Measurements from ENCODE around the gene CHCT1. TPM values are rescaled to one million over a fixed set of nuclear protein-coding genes. Genes with fewer than 3 reads are reported as not detected.
"Not testable (repeated sequence)": the region's sequence is repeated elsewhere in the genome, so short reads cannot be mapped to it uniquely, and the experiment has no call there.

Gene CHCT1
- total RNA-seq: 0.26 TPM in 1 of 2 replicates, not detected in the other
- polyA plus RNA-seq: not detected in 2 replicates
- polyA plus RNA-seq (2012): not detected in 2 replicates
- not detected in 2 replicates for polyA minus RNA-seq (ENCODE audit: low replicate concordance)

DNA sequence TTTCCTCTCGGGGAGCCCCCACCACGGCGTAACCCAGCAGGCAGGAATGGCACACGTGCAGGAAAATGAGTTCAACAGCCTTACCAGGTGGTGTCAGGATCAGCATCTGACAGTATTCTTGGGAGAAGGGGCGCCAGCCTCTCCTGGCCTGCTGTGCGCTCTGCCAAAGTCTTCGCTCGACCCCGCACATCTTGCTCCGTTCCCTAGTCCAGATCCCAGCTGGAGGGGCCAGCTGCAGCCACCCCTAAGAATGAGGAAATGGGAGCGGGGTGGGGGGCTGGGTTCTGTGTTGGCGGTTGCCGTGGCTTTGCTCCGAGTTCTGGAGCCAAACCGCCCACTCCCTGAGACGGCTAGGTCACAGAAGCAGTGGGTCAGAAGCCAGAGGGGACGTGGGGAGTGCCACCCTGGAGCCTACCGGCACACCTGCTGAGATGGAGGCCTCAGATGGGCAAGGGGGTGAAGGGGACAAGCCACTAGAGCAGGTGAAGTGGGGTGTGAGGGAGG, at the start of gene CHCT1:
CHCT1 (plus strand) TSS at position 328 of the 504 bp plus-strand sequence; CDS start at position 432, 104 bp downstream.
- H3K27me3 ChIP-seq (ENCODE audit: control insufficient read depth, insufficient read depth, low read length): no peaks in the 10 kb centered on the region
- no peaks in the 10 kb centered on the region for H3K4me1 ChIP-seq (ENCODE audit: control insufficient read depth, extremely low read depth, insufficient read depth, low read length)
- H3K79me2 ChIP-seq (ENCODE audit: control insufficient read depth, insufficient read depth, low read length): no peaks in the 10 kb centered on the region
- peak within 1 kb of the TSS; percentile 57 for H3K27ac ChIP-seq (ENCODE audit: insufficient read depth, low read length)
- DNase-seq (ENCODE audit: low read depth in 2 of 2): no peak
- H3K36me3 ChIP-seq (ENCODE audit: control insufficient read depth, insufficient read depth, low read length): no peaks in the 10 kb centered on the region
- TF ChIP-seq, protein P1, sequence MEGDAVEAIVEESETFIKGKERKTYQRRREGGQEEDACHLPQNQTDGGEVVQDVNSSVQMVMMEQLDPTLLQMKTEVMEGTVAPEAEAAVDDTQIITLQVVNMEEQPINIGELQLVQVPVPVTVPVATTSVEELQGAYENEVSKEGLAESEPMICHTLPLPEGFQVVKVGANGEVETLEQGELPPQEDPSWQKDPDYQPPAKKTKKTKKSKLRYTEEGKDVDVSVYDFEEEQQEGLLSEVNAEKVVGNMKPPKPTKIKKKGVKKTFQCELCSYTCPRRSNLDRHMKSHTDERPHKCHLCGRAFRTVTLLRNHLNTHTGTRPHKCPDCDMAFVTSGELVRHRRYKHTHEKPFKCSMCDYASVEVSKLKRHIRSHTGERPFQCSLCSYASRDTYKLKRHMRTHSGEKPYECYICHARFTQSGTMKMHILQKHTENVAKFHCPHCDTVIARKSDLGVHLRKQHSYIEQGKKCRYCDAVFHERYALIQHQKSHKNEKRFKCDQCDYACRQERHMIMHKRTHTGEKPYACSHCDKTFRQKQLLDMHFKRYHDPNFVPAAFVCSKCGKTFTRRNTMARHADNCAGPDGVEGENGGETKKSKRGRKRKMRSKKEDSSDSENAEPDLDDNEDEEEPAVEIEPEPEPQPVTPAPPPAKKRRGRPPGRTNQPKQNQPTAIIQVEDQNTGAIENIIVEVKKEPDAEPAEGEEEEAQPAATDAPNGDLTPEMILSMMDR (conservative IDR thresholded peaks at IDR 0.05 in 1 of 2, IDR thresholded peaks at IDR 0.05 in 1 of 2; ENCODE audit: low read depth in 1 of 2, low read length in 2 of 2): no peak
- peak within 1 kb of the TSS; percentile 36 to 64 (median 62) for H3K4me3 ChIP-seq (replicated peaks in 1 of 4; ENCODE audit: control extremely low read depth in 1 of 4, insufficient read depth in 1 of 4, low read depth in 3 of 4, low read length in 4 of 4)
- peak within 1 kb of the TSS; percentile 79 for H3K9ac ChIP-seq (ENCODE audit: insufficient read depth, low read length)
- H3K4me2 ChIP-seq (ENCODE audit: extremely low read depth, insufficient read depth, low read length): peak within 1 kb of the TSS; percentile 85
- H2AFZ ChIP-seq (ENCODE audit: low read length): peak within 1 kb of the TSS; percentile 91
- H3K9me3 ChIP-seq (ENCODE audit: control insufficient read depth, insufficient read depth, low read depth, low read length): no peaks in the 10 kb centered on the region
- no peaks in the 10 kb centered on the region for H4K20me1 ChIP-seq (ENCODE audit: control insufficient read depth, extremely low read depth, insufficient read depth, low read length)

DNA sequence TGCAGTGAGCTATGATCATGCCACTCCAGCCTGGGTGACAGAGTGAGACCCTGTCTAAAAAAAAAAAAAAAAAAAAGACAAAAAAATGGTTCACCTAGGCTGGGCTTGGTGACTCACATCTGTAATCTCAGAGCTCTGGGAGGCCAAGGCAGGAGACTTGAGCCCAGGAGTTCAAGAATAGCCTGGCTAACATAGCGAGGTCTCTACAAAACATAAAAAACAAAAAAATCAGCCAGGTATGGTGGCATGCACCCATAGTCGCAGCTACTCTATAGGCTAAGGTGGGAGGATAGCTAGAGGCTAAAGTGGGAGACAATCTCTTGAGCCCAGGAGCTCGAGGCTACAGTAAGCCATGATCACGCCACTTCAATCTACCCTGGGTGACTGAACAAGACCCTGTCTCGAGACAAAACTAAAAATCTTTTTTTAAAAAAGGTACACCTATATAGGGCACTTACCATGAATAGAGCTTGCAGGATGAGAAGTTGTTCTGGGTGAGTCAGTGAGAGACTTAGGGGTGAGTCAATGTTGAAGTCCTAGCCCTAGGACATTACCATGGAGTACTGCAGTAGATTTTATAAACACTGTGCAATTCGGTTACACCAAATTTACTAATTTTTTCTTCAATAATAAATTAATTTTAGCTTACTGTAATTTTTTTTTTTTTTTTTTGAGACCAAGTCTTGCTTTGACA, 49.4 kb upstream of the CHCT1 start:
- Histone ChIP-seq H3K9me3 (ENCODE audit: control insufficient read depth, insufficient read depth, low read depth, low read length) (no peaks in the 10 kb centered on the region), H3K27ac (ENCODE audit: insufficient read depth, low read length) (peak overlapping the region; percentile 54), H3K4me1 (ENCODE audit: control insufficient read depth, extremely low read depth, insufficient read depth, low read length) (peaks cover 3% of the 10 kb centered on the region), H2AFZ (ENCODE audit: low read length) (no peak overlapping the region), H3K27me3 (ENCODE audit: control insufficient read depth, insufficient read depth, low read length) (no peaks in the 10 kb centered on the region), H3K9ac (ENCODE audit: insufficient read depth, low read length) (no peak overlapping the region), H3K79me2 (ENCODE audit: control insufficient read depth, insufficient read depth, low read length) (peaks cover 24% of the 10 kb centered on the region), H3K4me3 (replicated peaks in 1 of 4; ENCODE audit: control extremely low read depth in 1 of 4, insufficient read depth in 1 of 4, low read depth in 3 of 4, low read length in 4 of 4) (no peak overlapping the region), H4K20me1 (ENCODE audit: control insufficient read depth, extremely low read depth, insufficient read depth, low read length) (no peaks in the 10 kb centered on the region), H3K36me3 (ENCODE audit: control insufficient read depth, insufficient read depth, low read length) (no peaks in the 10 kb centered on the region), H3K4me2 (ENCODE audit: extremely low read depth, insufficient read depth, low read length) (no peak overlapping the region)
- TF ChIP-seq EZH2 (IDR thresholded peaks at IDR 0.05; ENCODE audit: low read length, missing control alignments): no peak
- TF ChIP-seq, protein P1 (conservative IDR thresholded peaks at IDR 0.05 in 1 of 2, IDR thresholded peaks at IDR 0.05 in 1 of 2; ENCODE audit: low read depth in 1 of 2, low read length in 2 of 2): no peak
- DNase-seq (ENCODE audit: low read depth in 2 of 2): peak; percentile 65 to 86

DNA sequence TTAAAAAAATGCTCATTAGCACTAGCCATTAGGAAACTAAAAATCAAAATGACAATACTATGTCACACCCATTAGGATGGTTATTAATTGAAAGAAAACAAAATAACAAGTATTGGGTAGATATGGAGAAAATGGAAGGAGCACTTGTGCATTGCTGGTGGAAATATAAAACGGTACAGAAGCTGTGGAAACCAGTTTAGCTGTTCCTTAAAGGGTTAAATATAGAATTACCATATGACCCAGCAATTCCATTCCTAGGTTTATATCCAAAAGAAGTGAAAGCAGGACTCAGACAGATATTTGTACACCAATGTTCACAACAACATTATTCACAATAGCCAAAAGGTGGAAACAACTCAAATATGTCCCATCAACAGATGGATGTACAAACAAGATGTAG, 44.1 kb upstream of the CHCT1 start:
- H3K9me3 ChIP-seq (ENCODE audit: control insufficient read depth, insufficient read depth, low read depth, low read length); DNase-seq (ENCODE audit: low read depth in 2 of 2); H3K36me3 ChIP-seq (ENCODE audit: control insufficient read depth, insufficient read depth, low read length); H3K4me1 ChIP-seq (ENCODE audit: control insufficient read depth, extremely low read depth, insufficient read depth, low read length); H4K20me1 ChIP-seq (ENCODE audit: control insufficient read depth, extremely low read depth, insufficient read depth, low read length); H3K27ac ChIP-seq (ENCODE audit: insufficient read depth, low read length); H3K27me3 ChIP-seq (ENCODE audit: control insufficient read depth, insufficient read depth, low read length); H3K9ac ChIP-seq (ENCODE audit: insufficient read depth, low read length); H3K4me2 ChIP-seq (ENCODE audit: extremely low read depth, insufficient read depth, low read length); H2AFZ ChIP-seq (ENCODE audit: low read length); H3K4me3 ChIP-seq (replicated peaks in 1 of 4; ENCODE audit: control extremely low read depth in 1 of 4, insufficient read depth in 1 of 4, low read depth in 3 of 4, low read length in 4 of 4): not testable (repeated sequence)
- H3K79me2 ChIP-seq (ENCODE audit: control insufficient read depth, insufficient read depth, low read length): peaks cover 26% of the 10 kb centered on the region

DNA sequence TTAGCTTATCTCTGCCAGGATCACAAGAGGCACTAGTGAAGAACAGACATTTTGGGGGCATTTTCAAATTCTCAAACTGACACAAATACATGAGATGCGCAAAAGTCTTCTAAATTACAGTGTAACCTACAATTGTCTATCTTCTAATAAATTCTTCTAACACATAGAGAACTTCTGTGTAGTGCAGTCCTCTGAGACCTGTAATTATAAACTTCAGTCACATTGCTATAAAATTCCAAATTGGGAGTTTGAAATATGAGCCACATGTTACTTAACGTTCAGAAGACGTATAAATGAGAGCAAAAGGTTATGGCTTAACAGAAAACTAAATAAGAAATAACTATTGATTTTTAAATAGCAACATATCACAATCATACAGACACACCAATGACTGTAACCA, 42.8 kb upstream of the CHCT1 start:
- H3K79me2 ChIP-seq (ENCODE audit: control insufficient read depth, insufficient read depth, low read length): peaks cover 34% of the 10 kb centered on the region
- not testable (repeated sequence) for H3K4me1 ChIP-seq (ENCODE audit: control insufficient read depth, extremely low read depth, insufficient read depth, low read length); H3K9me3 ChIP-seq (ENCODE audit: control insufficient read depth, insufficient read depth, low read depth, low read length); H3K27ac ChIP-seq (ENCODE audit: insufficient read depth, low read length); H3K36me3 ChIP-seq (ENCODE audit: control insufficient read depth, insufficient read depth, low read length); H2AFZ ChIP-seq (ENCODE audit: low read length); H3K4me3 ChIP-seq (replicated peaks in 1 of 4; ENCODE audit: control extremely low read depth in 1 of 4, insufficient read depth in 1 of 4, low read depth in 3 of 4, low read length in 4 of 4); H3K27me3 ChIP-seq (ENCODE audit: control insufficient read depth, insufficient read depth, low read length); DNase-seq (ENCODE audit: low read depth in 2 of 2); H4K20me1 ChIP-seq (ENCODE audit: control insufficient read depth, extremely low read depth, insufficient read depth, low read length); H3K9ac ChIP-seq (ENCODE audit: insufficient read depth, low read length); H3K4me2 ChIP-seq (ENCODE audit: extremely low read depth, insufficient read depth, low read length)

All from fibroblast of lung (primary cell).